GM18499 (cell line): ENCODE measurements around the gene SLC46A2.

Experiments
- ATAC-seq: cut with Tn5 transposase; IDR thresholded peaks from one replicate; pipeline ENCODE4 v1.9.1; 2021; ENCODE audit warnings: moderate number of reproducible peaks; ENCODE audit not compliant: insufficient read depth, unreplicated experiment

Gene SLC46A2

GRCh38 chr9:112890106-112891081 lies at the start of gene SLC46A2:
SLC46A2 (minus strand) TSS chr9:112890876; CDS start chr9:112890681, 195 bp downstream.
- ATAC-seq: no peak

GRCh38 chr9:112939418-112939817 lies 48.7 kb upstream of the SLC46A2 start:
- no peak for ATAC-seq

- ATAC-seq: no peak
Observed at GRCh38 chr9:112933696-112934095, 43.0 kb upstream of the SLC46A2 start.

- no peak for ATAC-seq
Observed at GRCh38 chr9:112925058-112925641, 34.5 kb upstream of the SLC46A2 start.

- no peak for ATAC-seq
Observed at GRCh38 chr9:112921549-112921948, 30.9 kb upstream of the SLC46A2 start.

GRCh38 chr9:112917987-112918362 lies 27.3 kb upstream of the SLC46A2 start:
- ATAC-seq: no peak

- no peak for ATAC-seq
Observed at GRCh38 chr9:112917047-112917986, 26.6 kb upstream of the SLC46A2 start.

- no peak for ATAC-seq
Observed at GRCh38 chr9:112914524-112914923, 23.8 kb upstream of the SLC46A2 start.

- no peak for ATAC-seq
Observed at GRCh38 chr9:112913326-112913725, 22.6 kb upstream of the SLC46A2 start.

GRCh38 chr9:112912636-112913035 lies 22.0 kb upstream of the SLC46A2 start:
- no peak for ATAC-seq

- ATAC-seq: no peak
Observed at GRCh38 chr9:112911736-112912135, 21.1 kb upstream of the SLC46A2 start.

- ATAC-seq: no peak
Observed at GRCh38 chr9:112905084-112905483, 14.4 kb upstream of the SLC46A2 start.

- no peak for ATAC-seq
Observed at GRCh38 chr9:112900901-112901300, 10.2 kb upstream of the SLC46A2 start.

- no peak for ATAC-seq
Observed at GRCh38 chr9:112900488-112900887, 9.8 kb upstream of the SLC46A2 start.

- no peak for ATAC-seq
Observed at GRCh38 chr9:112898872-112899311, 8.2 kb upstream of the SLC46A2 start.

GRCh38 chr9:112896131-112896530 lies 5.5 kb upstream of the SLC46A2 start:
- no peak for ATAC-seq

GRCh38 chr9:112894699-112895098 lies 4.0 kb upstream of the SLC46A2 start:
- no peak for ATAC-seq

- ATAC-seq: no peak
Observed at GRCh38 chr9:112894041-112894440, 3.4 kb upstream of the SLC46A2 start.

- no peak for ATAC-seq
Observed at GRCh38 chr9:112892981-112893380, 2.3 kb upstream of the SLC46A2 start.

- ATAC-seq: no peak
Observed at GRCh38 chr9:112891521-112891920, 845 bp upstream of the SLC46A2 start.
